GM12875 (cell line): Measurements from ENCODE around the gene DMRT3.

Source experiments
- H3K4me3 ChIP-seq: one replicate; pipeline ENCODE4 v1.5.1; 2011; ENCODE audit warnings: low read depth, low read length, control low read depth
- TF ChIP-seq, protein P1 (sequence below): IDR thresholded peaks from 2 replicates; pipeline ENCODE4 v1.5.1; 2011; ENCODE audit warnings: low read depth, mild to moderate bottlenecking, control low read depth, inconsistent platforms, low read length, moderate library complexity, borderline replicate concordance; ENCODE audit not compliant: insufficient read depth

Gene DMRT3, protein sequence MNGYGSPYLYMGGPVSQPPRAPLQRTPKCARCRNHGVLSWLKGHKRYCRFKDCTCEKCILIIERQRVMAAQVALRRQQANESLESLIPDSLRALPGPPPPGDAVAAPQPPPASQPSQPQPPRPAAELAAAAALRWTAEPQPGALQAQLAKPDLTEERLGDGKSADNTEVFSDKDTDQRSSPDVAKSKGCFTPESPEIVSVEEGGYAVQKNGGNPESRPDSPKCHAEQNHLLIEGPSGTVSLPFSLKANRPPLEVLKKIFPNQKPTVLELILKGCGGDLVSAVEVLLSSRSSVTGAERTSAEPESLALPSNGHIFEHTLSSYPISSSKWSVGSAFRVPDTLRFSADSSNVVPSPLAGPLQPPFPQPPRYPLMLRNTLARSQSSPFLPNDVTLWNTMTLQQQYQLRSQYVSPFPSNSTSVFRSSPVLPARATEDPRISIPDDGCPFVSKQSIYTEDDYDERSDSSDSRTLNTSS

DNA sequence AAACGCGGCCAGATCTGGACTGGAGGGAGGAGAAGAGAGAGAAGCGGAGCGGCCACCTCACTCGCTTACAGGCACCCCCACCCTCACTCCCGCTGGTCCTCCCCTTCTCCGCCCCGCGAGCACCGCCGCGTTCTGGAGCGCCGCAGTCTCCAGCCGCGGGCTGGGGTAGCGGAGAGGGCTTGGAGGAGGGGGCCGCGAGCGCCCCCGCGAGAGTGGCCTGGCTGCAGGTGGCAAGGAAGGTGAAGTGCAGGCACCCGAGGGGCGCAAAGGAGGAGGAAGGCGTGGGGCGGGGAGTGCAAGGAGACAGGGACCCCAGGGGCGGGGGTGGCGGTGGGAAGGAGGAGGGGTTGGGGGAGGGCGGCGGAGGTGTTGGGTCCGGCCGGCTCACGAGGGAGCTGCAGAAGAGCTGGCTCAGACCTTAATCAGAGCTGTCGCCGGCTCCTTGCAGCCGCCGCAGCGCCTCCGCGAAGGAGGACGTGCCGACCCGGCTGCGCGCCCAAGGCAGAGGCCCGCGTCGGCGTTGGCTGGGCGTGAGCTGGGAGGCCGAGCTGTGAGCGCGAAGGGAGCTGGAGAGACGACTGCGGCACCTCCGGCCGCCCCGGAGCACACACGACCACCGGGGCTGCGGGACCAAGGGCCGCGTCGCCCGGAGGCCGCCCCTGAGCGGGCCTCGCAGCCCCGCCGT lies at the start of gene DMRT3:
Gene DMRT3, plus strand, starts transcription at position 398 of the 685 bp plus-strand sequence. CDS start 347 bp downstream, outside the sequence.
- no peak within 1 kb of the TSS for H3K4me3 ChIP-seq

DNA sequence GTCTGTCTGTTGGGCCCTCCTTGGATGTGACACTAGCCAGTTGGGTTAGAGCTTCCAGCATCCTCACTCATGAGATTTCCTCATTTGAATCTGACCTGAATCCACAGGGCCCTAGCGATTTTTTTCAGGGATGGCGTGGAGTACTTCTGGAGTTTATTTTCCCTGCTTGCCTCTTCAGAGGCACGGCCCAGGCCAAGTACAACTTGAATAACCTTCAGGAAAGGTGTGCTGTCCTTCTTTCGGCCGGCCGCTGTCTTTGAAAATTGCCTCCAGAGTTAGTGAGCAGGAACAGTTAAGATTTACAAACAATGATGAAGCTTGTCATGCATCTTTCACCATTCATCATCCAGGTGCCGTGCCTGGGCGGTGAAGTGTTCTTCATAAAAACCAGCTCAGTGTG lies 49.5 kb upstream of the DMRT3 start:
- TF ChIP-seq, protein P1, sequence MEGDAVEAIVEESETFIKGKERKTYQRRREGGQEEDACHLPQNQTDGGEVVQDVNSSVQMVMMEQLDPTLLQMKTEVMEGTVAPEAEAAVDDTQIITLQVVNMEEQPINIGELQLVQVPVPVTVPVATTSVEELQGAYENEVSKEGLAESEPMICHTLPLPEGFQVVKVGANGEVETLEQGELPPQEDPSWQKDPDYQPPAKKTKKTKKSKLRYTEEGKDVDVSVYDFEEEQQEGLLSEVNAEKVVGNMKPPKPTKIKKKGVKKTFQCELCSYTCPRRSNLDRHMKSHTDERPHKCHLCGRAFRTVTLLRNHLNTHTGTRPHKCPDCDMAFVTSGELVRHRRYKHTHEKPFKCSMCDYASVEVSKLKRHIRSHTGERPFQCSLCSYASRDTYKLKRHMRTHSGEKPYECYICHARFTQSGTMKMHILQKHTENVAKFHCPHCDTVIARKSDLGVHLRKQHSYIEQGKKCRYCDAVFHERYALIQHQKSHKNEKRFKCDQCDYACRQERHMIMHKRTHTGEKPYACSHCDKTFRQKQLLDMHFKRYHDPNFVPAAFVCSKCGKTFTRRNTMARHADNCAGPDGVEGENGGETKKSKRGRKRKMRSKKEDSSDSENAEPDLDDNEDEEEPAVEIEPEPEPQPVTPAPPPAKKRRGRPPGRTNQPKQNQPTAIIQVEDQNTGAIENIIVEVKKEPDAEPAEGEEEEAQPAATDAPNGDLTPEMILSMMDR: no peak
- H3K4me3 ChIP-seq: no peak overlapping the region

More for the DNA sequence above, at the start of gene DMRT3:
- TF ChIP-seq, protein P1: no peak

DNA sequence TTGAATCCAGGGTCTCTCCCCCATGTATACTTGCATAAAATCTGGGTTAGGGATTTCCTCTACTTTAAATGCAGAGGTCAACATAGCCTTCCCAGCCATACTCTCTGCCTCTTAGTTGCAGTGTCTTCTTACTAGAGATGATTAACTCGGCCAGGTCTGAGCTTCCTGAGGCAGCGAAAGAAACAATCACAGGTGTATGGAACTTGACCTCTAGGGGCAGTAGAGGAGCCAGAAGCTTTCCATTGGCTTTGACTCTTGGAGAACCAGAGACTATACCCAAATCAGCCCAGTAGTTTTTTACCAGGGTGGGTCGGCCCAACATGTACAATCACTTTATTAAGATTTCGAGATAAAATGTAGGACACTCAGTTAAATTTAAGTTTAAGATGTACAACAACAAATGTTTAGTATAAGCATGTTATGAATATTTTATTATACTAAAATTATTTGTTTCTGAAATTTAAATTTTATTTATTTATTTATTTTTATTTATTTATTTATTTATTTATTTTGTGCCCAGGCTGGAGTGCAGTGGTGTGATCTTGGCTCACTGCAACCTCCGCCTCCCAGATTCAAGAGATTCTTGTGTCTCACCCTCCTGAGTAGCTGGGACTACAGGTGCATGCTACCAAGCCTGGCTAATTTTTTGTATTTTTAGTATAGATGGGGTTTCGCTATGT lies 48.0 kb upstream of the DMRT3 start:
- no peak overlapping the region for H3K4me3 ChIP-seq
- TF ChIP-seq, protein P1: peak; percentile 65

DNA sequence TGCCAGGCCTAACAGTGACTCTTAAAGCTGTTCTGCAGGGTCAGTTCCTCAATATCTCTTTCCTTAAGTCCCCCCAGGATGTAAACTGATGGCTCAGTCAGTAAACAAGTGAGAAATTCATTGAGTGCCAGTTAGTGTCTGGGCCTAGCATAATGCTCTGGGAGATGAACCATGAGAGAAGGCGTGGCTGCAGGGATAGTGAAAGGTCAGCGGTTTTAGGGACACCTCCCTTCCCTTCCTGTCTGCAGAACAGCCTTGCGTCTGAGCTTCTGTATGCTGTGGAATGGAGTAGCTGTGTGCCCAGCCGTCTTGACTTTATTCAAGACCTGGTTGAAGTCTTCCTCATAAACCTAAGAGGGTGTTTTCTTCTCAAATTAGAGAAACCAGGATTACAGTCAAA lies 46.7 kb upstream of the DMRT3 start:
- H3K4me3 ChIP-seq: no peak overlapping the region
- TF ChIP-seq, protein P1: no peak

DNA sequence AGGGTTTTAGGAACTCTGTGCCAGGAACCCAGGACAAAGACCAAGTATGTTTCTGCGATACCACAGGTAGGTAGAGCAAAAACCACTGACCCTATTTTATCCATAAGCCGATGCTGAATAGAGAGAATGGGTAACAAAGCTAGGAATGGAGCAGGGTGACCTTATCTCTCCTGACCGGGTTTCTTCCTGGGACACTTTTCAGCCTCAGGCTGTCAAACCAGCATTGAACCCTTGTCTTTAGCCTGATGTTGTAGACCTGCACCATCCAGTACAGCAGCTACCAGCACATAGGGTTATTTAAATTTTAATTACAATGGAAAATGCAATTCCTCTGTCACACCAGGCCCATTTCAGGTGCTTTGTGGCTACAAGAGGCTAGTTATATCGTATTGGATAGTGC lies 43.1 kb upstream of the DMRT3 start:
- TF ChIP-seq, protein P1: no peak

DNA sequence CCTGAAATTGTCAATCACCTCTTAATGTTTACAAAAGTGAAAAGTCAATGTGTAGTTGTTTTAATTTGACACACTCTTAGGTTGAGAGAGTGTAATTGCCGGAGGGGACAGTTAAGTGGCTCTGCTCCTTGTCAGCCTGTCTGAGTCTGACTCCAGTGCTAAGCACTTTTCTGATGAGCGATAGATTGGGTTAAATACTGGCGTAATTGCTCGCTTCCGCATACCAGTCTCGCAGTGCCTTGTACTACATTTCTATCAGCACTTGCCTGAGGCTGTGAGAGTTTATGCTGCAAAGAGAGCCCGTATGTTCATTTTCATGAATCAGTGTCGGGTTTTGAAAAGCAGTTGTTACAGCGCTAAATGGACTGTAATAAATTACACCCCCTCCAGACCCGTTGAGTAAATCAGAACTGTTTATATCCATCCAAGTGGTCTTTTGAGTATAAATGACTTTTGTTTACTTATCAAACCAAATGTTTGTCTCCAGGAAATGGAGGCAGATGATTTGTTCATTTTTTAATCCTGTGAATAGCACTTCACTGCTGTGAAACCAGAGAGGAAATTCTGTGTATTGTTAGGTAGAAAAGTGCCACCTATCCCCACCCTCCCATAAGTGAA lies 41.0 kb upstream of the DMRT3 start:
- TF ChIP-seq, protein P1: no peak
- H3K4me3 ChIP-seq: no peak overlapping the region

More for the DNA sequence above, 43.1 kb upstream of the DMRT3 start:
- no peak overlapping the region for H3K4me3 ChIP-seq
